IMR-90 (cell line): ENCODE results near the gene ATP11A. TPM values are rescaled to one million over a fixed set of nuclear protein-coding genes. Genes with fewer than 3 reads are reported as not detected.

Source experiments
- ATAC-seq: fragments of 200-7000 bp; cut with Tn5 transposase; 2 replicates; pipeline ENCODE4 v1.9.1; 2020; ENCODE audit warnings: low read depth, mild to moderate bottlenecking, moderate library complexity
- BruUV-seq: library from RNA; stranded (reverse); fragments of 400-500 nt; replicated peaks from 2 replicates; lab custom pipeline; 2021; lab: Mats Ljungman, UMichigan
- CTCF ChIA-PET: fragments of 300-600 bp; formaldehyde crosslinking; extraction: SDS; loops from one replicate; lab custom pipeline; 2021; ENCODE audit warnings: antibody characterized with exemption; lab: Yijun Ruan, JAX
- POLR2A ChIA-PET: fragments of 300-600 bp; sonication (Branson Sonifier 250); formaldehyde crosslinking; loops from one replicate; lab custom pipeline; 2022; ENCODE audit warnings: antibody characterized with exemption; ENCODE audit not compliant: unreplicated experiment; lab: Charles Lee
- DNase-seq: peaks from one replicate; pipeline ENCODE4 v3.0.0; 2013
- H2AFZ ChIP-seq: replicated peaks from 2 replicates; pipeline ENCODE3; 2013; ENCODE audit warnings: low read length, mild to moderate bottlenecking; ENCODE audit not compliant: poor library complexity
- H2AK5ac ChIP-seq: 2 replicates; pipeline ENCODE4 v1.6.1; 2013; ENCODE audit warnings: low read depth, low read length, inconsistent platforms
- H2AK9ac ChIP-seq: replicated peaks from 2 replicates; pipeline ENCODE3; 2013; ENCODE audit warnings: mild to moderate bottlenecking, low read depth, low read length, moderate library complexity; ENCODE audit not compliant: poor library complexity
- H2BK120ac ChIP-seq: 2 replicates; pipeline ENCODE4 v1.6.1; 2013; ENCODE audit warnings: low read depth, low read length, inconsistent platforms
- H2BK15ac ChIP-seq: 3 replicates; pipeline ENCODE4 v1.6.1; 2013; ENCODE audit warnings: low read depth, low read length, inconsistent platforms
- H2BK20ac ChIP-seq: 2 replicates; pipeline ENCODE4 v1.6.1; 2013; ENCODE audit warnings: low read depth, mild to moderate bottlenecking, inconsistent platforms, low read length, moderate library complexity
- H2BK5ac ChIP-seq: 2 replicates; pipeline ENCODE4 v1.6.1; 2013; ENCODE audit warnings: mild to moderate bottlenecking, low read depth, low read length, inconsistent platforms; ENCODE audit not compliant: poor library complexity, severe bottlenecking
- H3K14ac ChIP-seq: replicated peaks from 2 replicates; pipeline ENCODE4 v1.6.1; 2013; ENCODE audit warnings: low read depth, low read length, inconsistent platforms
- H3K18ac ChIP-seq: 2 replicates; pipeline ENCODE4 v1.6.1; 2013; ENCODE audit warnings: low read depth, low read length, control low read depth
- H3K23ac ChIP-seq: 2 replicates; pipeline ENCODE4 v1.6.1; 2013; ENCODE audit warnings: low read depth, low read length, inconsistent platforms
- H3K27ac ChIP-seq: 2 replicates; pipeline ENCODE4 v1.5.1; 2013; ENCODE audit warnings: mild to moderate bottlenecking, control low read depth, low read length; ENCODE audit not compliant: insufficient read depth
- H3K27me3 ChIP-seq: 2 replicates; pipeline ENCODE4 v1.6.1; 2013; ENCODE audit warnings: low read length; ENCODE audit not compliant: control insufficient read depth, insufficient read depth
- H3K36me3 ChIP-seq: 2 replicates; pipeline ENCODE4 v1.6.1; 2013; ENCODE audit warnings: low read length, mixed read lengths; ENCODE audit not compliant: control insufficient read depth, insufficient read depth
- H3K4ac ChIP-seq: 2 replicates; pipeline ENCODE4 v1.6.1; 2013; ENCODE audit warnings: low read depth, low read length, inconsistent platforms
- H3K4me1 ChIP-seq: 2 replicates; pipeline ENCODE4 v1.6.1; 2013; ENCODE audit warnings: low read length, mixed read lengths; ENCODE audit not compliant: control insufficient read depth, insufficient read depth
- H3K4me2 ChIP-seq: 2 replicates; pipeline ENCODE4 v1.6.1; 2013; ENCODE audit warnings: low read depth, mild to moderate bottlenecking, control low read depth, low read length, moderate library complexity
- H3K4me3 ChIP-seq: 2 replicates; pipeline ENCODE4 v1.5.1; 2013; ENCODE audit warnings: low read depth, mild to moderate bottlenecking, control low read depth, low read length, moderate library complexity; ENCODE audit not compliant: insufficient read depth
- H3K56ac ChIP-seq: 2 replicates; pipeline ENCODE4 v1.6.1; 2013; ENCODE audit warnings: low read length, inconsistent platforms; ENCODE audit not compliant: insufficient read depth; ENCODE audit errors: extremely low read depth
- H3K79me1 ChIP-seq, 2 experiments: 2 replicates each; pipeline ENCODE4 v1.6.1; 2013; ENCODE audit warnings: low read length in 2 of 2, inconsistent platforms in 1 of 2, low read depth in 1 of 2
- H3K9ac ChIP-seq: 2 replicates; pipeline ENCODE4 v1.6.1; 2013; ENCODE audit warnings: low read depth, low read length, control low read depth
- H3K9me1 ChIP-seq: 2 replicates; pipeline ENCODE4 v1.6.1; 2013; ENCODE audit warnings: low read length, inconsistent platforms; ENCODE audit not compliant: insufficient read depth
- H3K9me3 ChIP-seq: 2 replicates; pipeline ENCODE4 v1.6.1; 2013; ENCODE audit warnings: low read length; ENCODE audit not compliant: control insufficient read depth, insufficient read depth
- H4K20me1 ChIP-seq: 2 replicates; pipeline ENCODE4 v1.6.1; 2013; ENCODE audit warnings: low read length, inconsistent platforms; ENCODE audit not compliant: insufficient read depth
- H4K5ac ChIP-seq: 2 replicates; pipeline ENCODE4 v1.6.1; 2013; ENCODE audit warnings: mild to moderate bottlenecking, low read depth, low read length, control low read depth
- H4K8ac ChIP-seq, 2 experiments: 2 replicates each; pipeline ENCODE4 v1.6.1; 2013; ENCODE audit warnings: low read depth in 2 of 2, low read length in 2 of 2, control low read depth in 1 of 2, inconsistent platforms in 1 of 2
- H4K91ac ChIP-seq: 2 replicates; pipeline ENCODE4 v1.6.1; 2013; ENCODE audit warnings: low read depth, low read length, inconsistent platforms; ENCODE audit not compliant: insufficient read depth
- FOS ChIP-seq: fragments of 150-350 bp; IDR thresholded peaks from 2 replicates; pipeline ENCODE4 v1.6.1; 2016; ENCODE audit warnings: low read depth, low read length
- MXI1 ChIP-seq: IDR thresholded peaks from 2 replicates; pipeline ENCODE4 v1.6.1; 2012; ENCODE audit warnings: low read depth, mild to moderate bottlenecking, low read length, moderate library complexity, borderline replicate concordance
- POLR2A ChIP-seq: IDR thresholded peaks from 2 replicates; pipeline ENCODE4 v1.6.1; 2012; ENCODE audit warnings: mild to moderate bottlenecking, low read depth, low read length
- RFX5 ChIP-seq: IDR thresholded peaks from 2 replicates; pipeline ENCODE4 v1.8.0; 2012; ENCODE audit warnings: low read depth, mild to moderate bottlenecking, low read length, moderate library complexity
- SMC3 ChIP-seq: fragments of 150-350 bp; IDR thresholded peaks from 2 replicates; pipeline ENCODE4 v1.6.1; 2016; ENCODE audit warnings: low read depth, mild to moderate bottlenecking, antibody characterized with exemption, low read length, moderate library complexity
- WGBS, 2 experiments: methylation state at CpG; one replicate each; pipeline versions ENCODE4 v1.1.5 to v1.1.7; 2013; ENCODE audit warnings: missing lambda C conversion rate in 2 of 2; ENCODE audit not compliant: insufficient read length in 1 of 2; ENCODE audit errors: extremely low coverage in 2 of 2; 5-methylcytosine and 5-hydroxymethylcytosine counted together
- dilution Hi-C: fragments of 300-500 bp; cut with HindIII; formaldehyde crosslinking; loops from one replicate; pipeline ENCODE4 v1.14.3; 2018; ENCODE audit warnings: low sequenced_read_pairs; ENCODE audit not compliant: unreplicated experiment
- in situ Hi-C: fragments of 300-500 bp; cut with MboI; formaldehyde crosslinking; loops from 3 replicates; pipeline ENCODE4 v1.14.3; 2019; ENCODE audit warnings: low sequenced_read_pairs, inconsistent platforms, mixed read lengths
- intact Hi-C: fragments of 100-400 bp; cut with micrococcal nuclease; formaldehyde crosslinking; loops from 2 replicates; pipeline ENCODE4 v1.10.0; 2022
- polyA plus RNA-seq, 3 experiments: library from polyadenylated mRNA; depleted of rRNA; stranded (reverse); fragments of >200 nt; gene quantifications; 2 replicates each; pipeline ENCODE4 v1.2.3, GENCODE V29; 2012; ENCODE audit warnings: low replicate concordance in 1 of 3
- total RNA-seq: library from RNA; depleted of rRNA; stranded (reverse); fragments of >200 nt; gene quantifications from 2 replicates; pipeline ENCODE4 v1.2.3, GENCODE V29; 2012
- TF ChIP-seq, protein P1 (sequence below): fragments of 150-350 bp; IDR thresholded peaks from 2 replicates; pipeline ENCODE4 v1.6.1; 2017; ENCODE audit warnings: mild to moderate bottlenecking, antibody characterized with exemption, low read length, low read depth

ATP11A gene
- total and polyA plus RNA-seq, 2 of the 4 experiments (the other 2 are of a cell fraction), result 8.4 to 12.0 TPM

DNA sequence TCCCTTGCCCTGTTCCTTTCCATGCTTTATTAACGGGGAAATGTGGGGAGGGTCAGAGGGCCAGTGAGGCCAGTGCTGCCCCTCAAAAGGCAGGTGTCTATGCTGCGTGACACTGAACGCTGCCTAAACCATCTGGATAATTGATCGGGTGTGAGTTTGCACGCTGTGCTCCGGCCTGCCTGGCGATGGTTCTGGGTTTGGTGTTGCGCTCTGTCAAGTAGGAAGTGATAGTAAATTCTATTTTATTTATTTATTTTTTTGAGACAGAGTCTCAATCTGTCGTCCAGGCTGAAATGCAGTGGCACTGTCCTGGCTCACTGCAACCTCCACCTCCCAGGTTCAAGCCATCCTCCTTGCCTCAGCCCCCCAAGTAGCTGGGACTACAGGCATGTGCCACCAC is 86.5 kb downstream of the ATP11A start:
- Histone ChIP-seq H3K79me1 (peaks cover 24 to 30% of the 10 kb centered on the region in 2 experiments; a peak in 3 of 4 replicates), H2AK5ac (no peak overlapping the region), H3K9me3 (no peaks in the 10 kb centered on the region), H2BK5ac (no peak overlapping the region), H3K14ac (no peak overlapping the region), H2BK120ac (no peak overlapping the region), H4K91ac (no peak overlapping the region), H3K27ac (no peak overlapping the region), H4K8ac (no peak overlapping the region), H3K4ac (no peak overlapping the region), H3K23ac (no peak overlapping the region), H2BK20ac (no peak overlapping the region), H2AK9ac (no peak overlapping the region), H3K27me3 (no peaks in the 10 kb centered on the region), H3K9ac (no peak overlapping the region), H2BK15ac (no peak overlapping the region), H3K56ac (no peak overlapping the region), H3K4me1 (peaks cover 9% of the 10 kb centered on the region), H3K9me1 (peaks cover 7% of the 10 kb centered on the region), H3K4me3 (no peak overlapping the region), H3K36me3 (no peaks in the 10 kb centered on the region), H2AFZ (no peak overlapping the region), H4K20me1 (peaks cover 22% of the 10 kb centered on the region), H3K4me2 (no peak overlapping the region), H4K5ac (no peak overlapping the region), H3K18ac (no peak overlapping the region)
- CTCF ChIA-PET, result no interaction called here
- dilution Hi-C loops, result no loop called here
- DNase-seq (no peak), ATAC-seq (no peak)
- TF ChIP-seq SMC3 (no peak), RFX5 (no peak), POLR2A (no peak), MXI1 (no peak), FOS (no peak)
- TF ChIP-seq, protein P1, sequence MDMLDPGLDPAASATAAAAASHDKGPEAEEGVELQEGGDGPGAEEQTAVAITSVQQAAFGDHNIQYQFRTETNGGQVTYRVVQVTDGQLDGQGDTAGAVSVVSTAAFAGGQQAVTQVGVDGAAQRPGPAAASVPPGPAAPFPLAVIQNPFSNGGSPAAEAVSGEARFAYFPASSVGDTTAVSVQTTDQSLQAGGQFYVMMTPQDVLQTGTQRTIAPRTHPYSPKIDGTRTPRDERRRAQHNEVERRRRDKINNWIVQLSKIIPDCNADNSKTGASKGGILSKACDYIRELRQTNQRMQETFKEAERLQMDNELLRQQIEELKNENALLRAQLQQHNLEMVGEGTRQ, result no peak
- 98% methylated on average over 5 of the region's 9 CpGs; no CpG with 5 or more reads in 1 of the 2 experiments for WGBS, 2 experiments
- intact Hi-C loops, result no loop called here
- BruUV-seq, result no TSS peak
- POLR2A ChIA-PET, result no interaction called here
- in situ Hi-C loops, result no loop called here
